Measurements from ENCODE around the gene USP20. TPM values are rescaled to one million over a fixed set of nuclear protein-coding genes. Genes with fewer than 3 reads are reported as not detected.

The USP20 gene
- total and polyA plus RNA-seq, 10 of the 15 experiments (the other 5 are each of a cell fraction or from before 2014, with no cell fraction given) = 0.66 to 23.3 (median 11.0) TPM

DNA sequence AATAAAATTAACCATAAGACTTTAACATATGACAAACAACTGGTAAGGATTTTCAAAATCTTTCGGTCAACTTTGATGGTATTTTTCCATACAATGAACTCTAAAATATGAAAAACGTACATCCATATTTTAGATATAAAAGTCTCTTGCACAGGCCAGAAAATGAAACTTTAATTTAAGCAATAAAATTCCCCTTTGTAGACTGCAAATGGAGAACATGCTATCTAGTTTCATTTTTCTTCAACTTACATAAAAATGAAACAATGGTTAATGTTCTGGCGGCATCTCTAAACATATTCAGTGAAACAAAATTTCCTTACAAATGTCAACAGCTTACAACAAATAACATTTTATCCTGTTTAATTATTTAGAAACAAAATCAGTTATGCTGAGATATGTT lies 84.0 kb downstream of the USP20 start:
- ATAC-seq (no peak), DNase-seq (ENCODE audit: low read depth, low spot score) (no peak), FAIRE-seq (no peak)
- peaks cover 14% of the 10 kb centered on the region for H3K79me2 ChIP-seq (ENCODE audit: control insufficient read depth, insufficient read depth, low read length)
- SMC1A ChIA-PET (ENCODE audit: uncharacterized antibody, unreplicated experiment) = interaction anchor here (0.7 to 1.7 kb wide), 11 partner anchors 14 to 104 kb away, joined by 3 to 6 read pairs (median 3); no protein-coding TSS in a partner anchor
- no peaks in the 10 kb centered on the region for H3K27me3 ChIP-seq (replicated peaks in 1 of 2; ENCODE audit: control insufficient read depth in 2 of 2, insufficient read depth in 2 of 2, low read length in 1 of 2)
- no peak overlapping the region for H3K4me3 ChIP-seq
- intact Hi-C loops (cut with micrococcal nuclease; ENCODE audit: unreplicated experiment) = no loop called here
- H3K4me1 ChIP-seq (ENCODE audit: control insufficient read depth, insufficient read depth, low read length) = no peaks in the 10 kb centered on the region
- peaks cover 15 to 53% of the 10 kb centered on the region in 2 experiments for H3K36me3 ChIP-seq (ENCODE audit: control insufficient read depth in 2 of 2, insufficient read depth in 2 of 2, low read length in 1 of 2)
- no peak overlapping the region for H3K4me2 ChIP-seq (ENCODE audit: control insufficient read depth, insufficient read depth)
- H3K9me3 ChIP-seq (replicated peaks; ENCODE audit: control insufficient read depth, insufficient read depth, low read length) = no peaks in the 10 kb centered on the region
- RAD21 ChIA-PET (ENCODE audit: unreplicated experiment) = interaction anchor here (0.5 to 1.0 kb wide), 3 partner anchors 8 to 34 kb away, joined by 3 to 4 read pairs (median 3); no protein-coding TSS in a partner anchor
- no peak for TF ChIP-seq JUND (IDR thresholded peaks at IDR 0.05; ENCODE audit: low read depth, low read length)
- no peak for TF ChIP-seq SMAD5 (IDR thresholded peaks at IDR 0.05; ENCODE audit: low read depth)
- H3K27ac ChIP-seq (ENCODE audit: control insufficient read depth, insufficient read depth) = no peak overlapping the region
- POLR2A ChIA-PET = interaction anchor here (0.6 to 1.2 kb wide), 3 partner anchors 14 to 127 kb away, joined by 3 read pairs; no protein-coding TSS in a partner anchor
- H3K9ac ChIP-seq (ENCODE audit: control insufficient read depth, insufficient read depth, low read length) = no peak overlapping the region
- no peak overlapping the region for H2AFZ ChIP-seq (ENCODE audit: control insufficient read depth, low read depth, low read length)
- WGBS (ENCODE audit: insufficient coverage, insufficient replicate concordance, low lambda C conversion rate, missing lambda C conversion rate) = 49% methylated on average over 3 of the region's 3 CpGs
- CTCF ChIA-PET = interaction anchor here (1.1 to 1.7 kb wide), 2 partner anchors 32 to 38 kb away, joined by 3 to 8 read pairs; no protein-coding TSS in a partner anchor
- H4K20me1 ChIP-seq (ENCODE audit: control insufficient read depth, insufficient read depth) = no peaks in the 10 kb centered on the region; the same call in 1 of the 2 replicates
- BruUV-seq (replicated peaks) = no TSS peak
- in situ Hi-C loops (cut with MboI) = no loop called here

DNA sequence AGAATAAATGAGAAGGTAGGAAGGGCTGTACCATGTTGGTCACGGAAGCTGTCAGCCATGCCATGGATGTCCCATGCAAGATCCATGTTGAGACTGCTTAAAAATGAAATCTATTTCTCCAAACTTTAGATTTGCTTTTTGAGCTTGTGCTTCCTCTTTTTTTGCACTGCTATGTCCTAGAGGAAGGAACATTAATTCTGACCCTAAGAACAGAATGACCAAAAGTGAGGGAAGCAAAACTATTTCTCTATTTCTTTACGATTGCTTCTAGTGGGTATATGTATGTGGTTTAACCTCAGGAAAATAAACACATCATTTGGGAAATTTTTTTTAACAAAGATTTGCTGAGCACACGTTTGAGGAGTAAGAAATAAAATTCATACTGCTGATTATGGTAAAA lies 84.6 kb downstream of the USP20 start:
- Histone ChIP-seq H3K4me2 (ENCODE audit: control insufficient read depth, insufficient read depth) (no peak overlapping the region), H3K27me3 (replicated peaks in 1 of 2; ENCODE audit: control insufficient read depth in 2 of 2, insufficient read depth in 2 of 2, low read length in 1 of 2) (no peaks in the 10 kb centered on the region), H3K79me2 (ENCODE audit: control insufficient read depth, insufficient read depth, low read length) (peaks cover 14% of the 10 kb centered on the region), H3K4me3 (no peak overlapping the region), H3K27ac (ENCODE audit: control insufficient read depth, insufficient read depth) (no peak overlapping the region), H3K9me3 (replicated peaks; ENCODE audit: control insufficient read depth, insufficient read depth, low read length) (no peaks in the 10 kb centered on the region), H3K9ac (ENCODE audit: control insufficient read depth, insufficient read depth, low read length) (no peak overlapping the region), H3K36me3 (ENCODE audit: control insufficient read depth in 2 of 2, insufficient read depth in 2 of 2, low read length in 1 of 2) (peaks cover 17 to 58% of the 10 kb centered on the region in 2 experiments), H3K4me1 (ENCODE audit: control insufficient read depth, insufficient read depth, low read length) (no peaks in the 10 kb centered on the region), H2AFZ (ENCODE audit: control insufficient read depth, low read depth, low read length) (no peak overlapping the region), H4K20me1 (ENCODE audit: control insufficient read depth, insufficient read depth) (no peaks in the 10 kb centered on the region; the same call in 1 of the 2 replicates)
- RAD21 ChIA-PET (ENCODE audit: unreplicated experiment) = interaction anchor here (0.5 to 1.0 kb wide), 2 partner anchors 8 to 34 kb away, joined by 3 to 4 read pairs; no protein-coding TSS in a partner anchor
- POLR2A ChIA-PET = interaction anchor here (0.5 to 0.6 kb wide), 2 partner anchors 57 to 87 kb away, joined by 3 read pairs; no protein-coding TSS in a partner anchor
- ATAC-seq (no peak), FAIRE-seq (no peak), DNase-seq (ENCODE audit: low read depth, low spot score) (no peak)
- SMC1A ChIA-PET (ENCODE audit: uncharacterized antibody, unreplicated experiment) = interaction anchor here (0.7 to 1.7 kb wide), 10 partner anchors 13 to 103 kb away, joined by 3 to 6 read pairs (median 3); no protein-coding TSS in a partner anchor
- intact Hi-C loops (cut with micrococcal nuclease; ENCODE audit: unreplicated experiment) (no loop called here), in situ Hi-C loops (cut with MboI) (no loop called here)
- BruUV-seq (replicated peaks) = no TSS peak
- 71% methylated on average over 3 of the region's 3 CpGs for WGBS (ENCODE audit: insufficient coverage, insufficient replicate concordance, low lambda C conversion rate, missing lambda C conversion rate)
- TF ChIP-seq SPI1 (IDR thresholded peaks at IDR 0.05; ENCODE audit: borderline replicate concordance, insufficient read depth, low read depth, low read length) (0 out of 2 replicates have a peak, but pooled peaks have one; percentile 6), CHD4 (IDR thresholded peaks at IDR 0.05) (no peak), POLR2AphosphoS5 (IDR thresholded peaks at IDR 0.05; ENCODE audit: low read length) (0 out of 2 replicates have a peak, but pooled peaks have one; percentile 13)
- CTCF ChIA-PET = no interaction called here
